GM19438 (cell line): Measurements from ENCODE around the gene ITGA2B.
"Not testable (repeated sequence)": the region's sequence is repeated elsewhere in the genome, so short reads cannot be mapped to it uniquely, and the experiment has no call there.

ENCODE experiments used
- ATAC-seq: cut with Tn5 transposase; IDR thresholded peaks from one replicate; pipeline ENCODE4 v1.9.1; 2021; ENCODE audit warnings: low read depth; ENCODE audit not compliant: unreplicated experiment

Gene ITGA2B

GRCh38 chr17:44333371-44333770 is 56.1 kb downstream of the ITGA2B start:
- ATAC-seq, result no peak

DNA sequence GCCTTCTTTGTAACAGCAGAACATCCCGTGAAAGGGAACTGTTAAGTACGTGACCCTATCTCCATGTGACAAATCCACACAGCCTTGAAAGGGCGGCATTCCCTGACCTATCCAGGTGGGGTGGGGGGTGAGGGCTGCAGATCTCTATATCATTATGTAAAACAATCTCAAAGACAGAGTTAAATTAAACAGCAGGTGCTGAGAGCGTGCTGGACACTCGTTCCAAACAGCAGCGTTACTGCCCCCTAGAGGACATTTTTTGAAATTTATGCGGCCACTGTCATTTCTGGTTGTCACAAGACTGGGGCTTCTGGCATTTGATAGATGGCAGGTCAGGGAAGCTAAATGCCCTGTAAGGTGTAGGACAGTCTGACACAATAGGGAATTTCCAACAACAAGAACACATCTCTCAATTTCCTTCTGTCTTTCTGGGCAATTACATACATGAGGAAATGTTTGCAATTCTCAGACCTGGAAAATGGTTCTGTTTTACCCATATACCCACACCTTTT is 58.1 kb downstream of the ITGA2B start:
- ATAC-seq, result no peak

GRCh38 chr17:44330263-44330662 is 59.2 kb downstream of the ITGA2B start:
- ATAC-seq, result not testable (repeated sequence)

DNA sequence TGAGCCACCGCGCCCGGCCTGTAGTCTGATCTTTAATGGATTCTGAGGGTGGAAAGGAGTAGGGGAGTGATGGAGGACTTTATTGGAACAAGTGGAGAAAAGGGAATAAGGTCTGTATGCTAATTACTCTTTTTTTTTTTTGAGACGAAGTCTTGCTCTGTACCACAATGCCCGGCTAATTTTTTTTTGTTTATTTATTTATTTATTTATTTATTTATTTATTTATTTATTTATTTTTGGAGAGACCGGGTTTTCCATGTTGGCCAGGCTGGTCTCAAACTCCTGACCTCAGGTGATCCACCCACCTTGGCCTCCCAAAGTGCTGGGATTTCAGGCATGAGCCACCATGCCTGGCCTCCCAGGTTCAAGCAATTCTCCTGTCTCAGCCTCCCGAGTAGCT is 59.9 kb downstream of the ITGA2B start:
- ATAC-seq, result not testable (repeated sequence)

DNA sequence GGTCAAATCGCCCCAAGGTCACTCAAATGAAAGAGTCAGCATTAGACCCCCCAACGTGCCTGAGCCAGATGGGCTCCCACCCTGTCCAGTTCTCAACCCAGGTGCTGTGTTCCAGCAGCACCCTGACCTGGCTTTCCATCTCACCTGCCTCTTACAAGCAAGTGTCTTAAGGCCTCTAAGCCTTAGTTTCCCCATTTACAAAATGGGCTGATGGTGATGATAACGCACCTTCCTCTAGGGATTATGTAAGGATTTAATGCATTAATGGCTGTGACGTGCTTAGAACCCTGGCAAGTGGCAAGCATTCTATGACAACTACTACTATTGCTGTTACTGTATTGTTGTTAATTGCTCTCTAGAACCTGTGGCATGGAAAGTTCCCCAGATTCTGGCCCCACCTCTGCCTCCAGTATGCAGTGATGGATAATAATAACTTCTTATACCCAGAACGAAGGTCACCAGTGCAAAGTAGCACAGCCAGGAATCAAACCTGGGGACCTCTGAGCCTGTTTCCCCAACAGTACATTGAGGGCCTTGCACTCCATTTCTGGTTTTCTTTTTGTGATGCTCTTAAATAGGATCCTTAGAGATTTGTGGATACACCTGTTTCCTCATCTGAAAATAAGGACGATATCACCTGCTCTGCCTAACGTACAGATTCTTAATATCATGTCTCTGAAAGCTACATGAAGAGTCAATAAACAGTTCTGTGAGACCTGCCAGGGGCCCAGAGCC is 61.6 kb downstream of the ITGA2B start:
- ATAC-seq, result no peak

DNA sequence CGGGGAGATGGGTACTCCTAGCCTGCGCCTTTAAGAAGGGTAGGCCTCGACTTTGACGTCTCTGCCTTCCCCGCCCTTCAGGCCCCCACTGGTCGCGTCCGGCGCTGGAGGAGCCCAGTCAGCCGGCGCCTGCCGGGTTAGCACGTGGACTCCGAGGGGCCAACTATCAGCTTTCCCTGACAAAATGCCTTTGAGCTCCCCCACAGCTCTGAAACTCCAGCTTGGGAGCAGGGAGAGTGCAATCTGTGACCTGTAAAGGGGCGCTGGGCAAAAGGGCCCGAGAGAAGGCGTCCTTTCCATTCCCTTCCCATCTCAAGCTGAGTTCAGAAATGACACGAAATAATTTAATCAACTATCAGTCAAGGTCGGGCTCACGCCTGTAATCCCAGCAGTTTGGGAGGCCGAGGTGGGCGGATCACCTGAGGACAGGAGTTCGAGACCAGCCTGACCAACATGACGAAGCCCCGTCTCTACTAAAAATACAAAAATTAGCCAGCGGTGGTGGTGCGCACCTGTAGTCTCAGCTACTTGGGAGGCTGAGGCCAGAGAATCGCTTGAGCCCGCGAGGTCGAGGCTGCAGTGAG is 62.5 kb downstream of the ITGA2B start:
- ATAC-seq, result no peak

DNA sequence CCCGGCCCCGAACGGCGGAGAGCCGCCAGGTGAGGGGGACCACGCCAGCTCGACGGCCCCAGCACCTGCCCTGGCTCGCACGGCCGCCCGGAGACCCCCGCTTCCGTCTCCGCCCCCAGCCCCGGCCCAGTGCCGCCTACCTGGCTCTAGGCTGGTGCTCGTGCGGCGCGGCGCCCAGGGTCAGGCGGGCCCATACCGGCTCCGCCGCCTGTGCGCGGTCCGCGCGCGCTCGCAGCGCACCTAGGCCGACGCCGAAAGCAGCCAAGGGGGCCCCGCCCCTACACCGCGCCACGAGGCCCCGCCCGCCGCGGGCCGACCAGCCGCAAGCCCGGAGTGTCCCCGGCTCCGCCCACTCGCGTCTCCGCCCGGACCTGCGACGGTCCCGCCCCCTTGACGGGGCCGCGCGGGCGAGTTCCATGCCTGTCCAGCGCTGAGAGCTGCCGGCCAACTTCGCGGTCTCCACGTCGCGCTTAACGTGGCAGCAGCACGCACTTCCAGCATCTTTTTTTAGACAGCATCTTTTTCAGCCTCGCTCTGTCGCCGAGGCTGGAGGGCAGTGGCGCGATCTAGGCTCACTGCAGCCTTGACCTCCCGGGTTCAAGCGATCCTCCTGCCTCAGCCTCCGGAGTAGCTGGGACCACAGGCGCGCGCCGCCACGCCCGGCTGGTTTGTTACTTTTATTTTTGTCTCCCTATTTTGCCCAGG is 64.7 kb downstream of the ITGA2B start, which contains the start of gene SLC25A39:
SLC25A39 (minus strand) TSS at position 253 of the 705 bp plus-strand sequence. CDS start 1,261 bp downstream, outside the sequence.
- peak; percentile 66 for ATAC-seq

- ATAC-seq, result peak; percentile 6
These were observed 65.3 kb downstream of the ITGA2B start for GRCh38 chr17:44324092-44324570.

GRCh38 chr17:44323359-44324091 is 65.9 kb downstream of the ITGA2B start:
- no peak for ATAC-seq

GRCh38 chr17:44322236-44322895 is 67.1 kb downstream of the ITGA2B start:
- no peak for ATAC-seq
